ENCODE measurements around the gene GMCL1.
A peak's percentile ranks its signal among the peaks of the same experiment; 100 is the strongest.
"Not testable (repeated sequence)": the region's sequence is repeated elsewhere in the genome, so short reads cannot be mapped to it uniquely, and the experiment has no call there.

GMCL1 gene

GRCh38 chr2:69848186-69848790 lies 18.8 kb downstream of the GMCL1 start:
- DNase-seq (ENCODE audit: low spot score), result no peak

GRCh38 chr2:69858261-69858660 lies 28.8 kb downstream of the GMCL1 start:
- DNase-seq (ENCODE audit: low spot score), result no peak

GRCh38 chr2:69863298-69863697 lies 33.8 kb downstream of the GMCL1 start:
- DNase-seq (ENCODE audit: low spot score), result no peak

GRCh38 chr2:69888451-69888850 lies 59.0 kb downstream of the GMCL1 start:
- DNase-seq (ENCODE audit: low spot score), result no peak

- no peak for DNase-seq (ENCODE audit: low spot score)
Observed at GRCh38 chr2:69889302-69889701, 59.8 kb downstream of the GMCL1 start.

GRCh38 chr2:69890881-69891280 lies 61.4 kb downstream of the GMCL1 start:
- no peak for DNase-seq (ENCODE audit: low spot score)

GRCh38 chr2:69892838-69893424 lies 63.5 kb downstream of the GMCL1 start:
- DNase-seq (ENCODE audit: low spot score), result not testable (repeated sequence)

GRCh38 chr2:69893684-69894551 lies 64.5 kb downstream of the GMCL1 start, which contains the start of gene SNRNP27:
TSS of gene SNRNP27 (plus strand) at chr2:69893956. CDS start at chr2:69893985, 29 bp downstream.
- DNase-seq (ENCODE audit: low spot score), result peak; percentile 83

GRCh38 chr2:69894737-69895136 lies 65.3 kb downstream of the GMCL1 start:
- DNase-seq (ENCODE audit: low spot score), result not testable (repeated sequence)

- no peak for DNase-seq (ENCODE audit: low spot score)
Observed at GRCh38 chr2:69902213-69902922, 72.9 kb downstream of the GMCL1 start.

GRCh38 chr2:69907216-69907615 lies 77.8 kb downstream of the GMCL1 start:
- DNase-seq (ENCODE audit: low spot score), result no peak

- DNase-seq (ENCODE audit: low spot score), result peak; percentile 79
Observed at GRCh38 chr2:69911985-69912563, 82.6 kb downstream of the GMCL1 start.

- peak; percentile 100 for DNase-seq (ENCODE audit: low spot score)
Observed at GRCh38 chr2:69914164-69914949, 84.9 kb downstream of the GMCL1 start.

GRCh38 chr2:69914950-69915945 lies 85.8 kb downstream of the GMCL1 start, which contains the start of gene MXD1:
TSS of gene MXD1 (plus strand) at chr2:69915109. CDS start at chr2:69915331, 222 bp downstream.
- no peak for DNase-seq (ENCODE audit: low spot score)

- DNase-seq (ENCODE audit: low spot score), result no peak
Observed at GRCh38 chr2:69916106-69916505, 86.6 kb downstream of the GMCL1 start.

GRCh38 chr2:69917852-69918251 lies 88.4 kb downstream of the GMCL1 start:
- no peak for DNase-seq (ENCODE audit: low spot score)

GRCh38 chr2:69918401-69918800 lies 88.9 kb downstream of the GMCL1 start:
- no peak for DNase-seq (ENCODE audit: low spot score)

- no peak for DNase-seq (ENCODE audit: low spot score)
Observed at GRCh38 chr2:69923116-69923515, 93.7 kb downstream of the GMCL1 start.

- no peak for DNase-seq (ENCODE audit: low spot score)
Observed at GRCh38 chr2:69926849-69927515, 97.5 kb downstream of the GMCL1 start.

Measured in LoVo (cell line).